WI38 (cell line): ENCODE measurements around the gene DIPK1B.

ENCODE experiments used
- H3K4me3 ChIP-seq: 2 replicates; pipeline ENCODE4 v1.5.1; 2011; ENCODE audit warnings: low read depth, mild to moderate bottlenecking, control low read depth, low read length
- TF ChIP-seq, protein P1 (sequence below): IDR thresholded peaks from 2 replicates; pipeline ENCODE4 v1.5.1; 2012; ENCODE audit warnings: low read depth, mild to moderate bottlenecking, control low read depth, low read length

DIPK1B gene

DNA sequence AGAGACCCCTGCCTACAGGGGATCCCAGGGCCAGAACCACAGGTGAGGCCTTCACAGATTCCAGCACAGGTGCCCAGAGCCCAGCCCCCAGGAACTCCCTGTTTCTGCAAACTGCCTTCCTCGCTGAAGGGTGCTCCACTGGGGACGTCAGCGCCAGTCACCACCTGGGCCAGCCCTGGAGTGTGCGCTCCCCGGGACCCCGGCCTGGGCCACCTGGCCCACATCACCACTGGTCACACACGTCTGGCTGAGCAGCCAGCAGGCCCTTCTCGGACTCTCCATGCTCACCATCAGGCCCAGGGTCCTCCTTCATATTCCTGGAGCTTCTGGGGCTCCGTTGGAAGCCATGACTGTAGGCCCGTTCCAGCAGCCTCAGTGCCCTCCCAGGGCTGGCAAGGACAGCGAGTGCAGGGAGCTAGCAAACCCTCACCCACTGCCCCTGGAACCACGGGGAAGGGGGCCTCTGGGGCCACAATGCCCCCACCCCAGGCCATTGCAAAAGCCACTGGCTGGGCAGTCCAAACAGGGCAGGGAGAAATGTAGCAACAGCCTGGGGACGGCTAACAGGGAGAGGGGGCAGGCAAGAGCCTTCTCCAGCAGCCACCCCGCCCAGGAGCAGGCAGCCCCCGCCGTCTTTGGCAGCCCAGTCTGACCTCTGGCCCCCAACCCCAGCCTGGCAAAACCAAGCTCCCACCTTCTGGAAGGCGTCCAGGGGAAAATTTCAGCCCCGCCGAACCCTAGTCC lies 26.4 kb upstream of the DIPK1B start:
- peak overlapping the region; percentile 77 for H3K4me3 ChIP-seq
- TF ChIP-seq, protein P1, sequence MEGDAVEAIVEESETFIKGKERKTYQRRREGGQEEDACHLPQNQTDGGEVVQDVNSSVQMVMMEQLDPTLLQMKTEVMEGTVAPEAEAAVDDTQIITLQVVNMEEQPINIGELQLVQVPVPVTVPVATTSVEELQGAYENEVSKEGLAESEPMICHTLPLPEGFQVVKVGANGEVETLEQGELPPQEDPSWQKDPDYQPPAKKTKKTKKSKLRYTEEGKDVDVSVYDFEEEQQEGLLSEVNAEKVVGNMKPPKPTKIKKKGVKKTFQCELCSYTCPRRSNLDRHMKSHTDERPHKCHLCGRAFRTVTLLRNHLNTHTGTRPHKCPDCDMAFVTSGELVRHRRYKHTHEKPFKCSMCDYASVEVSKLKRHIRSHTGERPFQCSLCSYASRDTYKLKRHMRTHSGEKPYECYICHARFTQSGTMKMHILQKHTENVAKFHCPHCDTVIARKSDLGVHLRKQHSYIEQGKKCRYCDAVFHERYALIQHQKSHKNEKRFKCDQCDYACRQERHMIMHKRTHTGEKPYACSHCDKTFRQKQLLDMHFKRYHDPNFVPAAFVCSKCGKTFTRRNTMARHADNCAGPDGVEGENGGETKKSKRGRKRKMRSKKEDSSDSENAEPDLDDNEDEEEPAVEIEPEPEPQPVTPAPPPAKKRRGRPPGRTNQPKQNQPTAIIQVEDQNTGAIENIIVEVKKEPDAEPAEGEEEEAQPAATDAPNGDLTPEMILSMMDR: no peak

DNA sequence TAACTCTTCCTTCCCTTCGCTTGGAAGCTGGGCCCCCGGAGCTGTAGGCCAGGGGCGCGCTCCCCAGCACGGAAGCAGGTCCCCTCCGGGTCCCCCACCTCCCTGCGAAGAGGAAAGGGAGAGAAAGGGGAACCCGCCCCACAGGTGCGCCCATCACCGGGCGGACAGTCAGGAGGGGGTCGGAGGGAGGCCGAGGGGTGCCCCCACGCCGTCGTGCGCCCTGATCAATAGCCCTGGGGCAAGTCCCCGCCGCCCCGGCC lies 25.9 kb upstream of the DIPK1B start:
- TF ChIP-seq, protein P1: no peak
- peak overlapping the region; percentile 77 for H3K4me3 ChIP-seq

DNA sequence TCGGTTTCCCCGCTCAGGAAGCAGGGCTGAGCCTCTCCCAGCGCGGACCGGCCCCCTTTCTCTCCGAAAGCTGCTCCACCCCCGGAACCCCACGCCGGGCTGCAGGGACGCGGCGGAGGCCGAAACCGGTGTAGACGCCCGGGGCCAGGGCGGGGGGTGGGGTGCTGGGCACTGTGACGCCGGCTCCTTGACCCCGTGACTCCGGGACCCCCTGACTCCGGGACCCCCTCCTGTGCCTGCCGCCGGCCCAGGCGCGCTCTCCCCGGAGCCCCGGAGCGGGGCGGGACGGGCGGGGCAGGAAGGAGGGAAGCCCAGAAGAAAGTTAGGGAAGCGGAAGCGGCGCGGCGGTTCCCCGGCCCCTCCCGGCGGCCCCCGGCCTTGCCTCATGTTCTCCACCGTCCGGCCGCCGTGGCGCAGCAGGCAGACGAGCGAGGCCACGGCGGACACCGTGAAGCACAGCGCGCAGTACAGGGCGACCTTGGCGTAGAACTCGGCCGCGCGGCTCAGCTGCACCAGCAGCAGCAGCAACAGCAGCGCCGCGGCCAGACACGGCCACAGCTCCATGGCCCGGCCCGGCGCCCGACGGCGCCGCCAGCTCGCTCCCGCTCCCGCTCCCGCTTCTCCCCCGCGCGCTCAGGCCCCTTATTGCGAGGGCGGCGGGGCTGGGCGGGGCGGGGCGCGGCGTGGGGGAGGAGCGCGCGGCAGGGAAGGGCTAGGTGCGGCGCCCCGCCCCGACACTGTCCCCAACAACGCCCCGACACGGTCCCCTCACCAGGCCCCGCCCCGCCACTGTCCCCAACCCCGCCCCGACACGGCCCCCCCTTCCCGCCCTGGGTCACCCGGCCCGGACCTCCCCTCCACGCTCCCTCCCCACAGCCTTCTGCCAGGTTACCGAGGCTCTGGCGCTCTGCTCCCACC lies 25.3 kb upstream of the DIPK1B start, which contains the start of gene AGPAT2:
Gene AGPAT2, minus strand, starts transcription at position 664 of the 918 bp plus-strand sequence. Its CDS starts 100 bp downstream, at position 564.
- H3K4me3 ChIP-seq: peak within 1 kb of the TSS; percentile 77

DNA sequence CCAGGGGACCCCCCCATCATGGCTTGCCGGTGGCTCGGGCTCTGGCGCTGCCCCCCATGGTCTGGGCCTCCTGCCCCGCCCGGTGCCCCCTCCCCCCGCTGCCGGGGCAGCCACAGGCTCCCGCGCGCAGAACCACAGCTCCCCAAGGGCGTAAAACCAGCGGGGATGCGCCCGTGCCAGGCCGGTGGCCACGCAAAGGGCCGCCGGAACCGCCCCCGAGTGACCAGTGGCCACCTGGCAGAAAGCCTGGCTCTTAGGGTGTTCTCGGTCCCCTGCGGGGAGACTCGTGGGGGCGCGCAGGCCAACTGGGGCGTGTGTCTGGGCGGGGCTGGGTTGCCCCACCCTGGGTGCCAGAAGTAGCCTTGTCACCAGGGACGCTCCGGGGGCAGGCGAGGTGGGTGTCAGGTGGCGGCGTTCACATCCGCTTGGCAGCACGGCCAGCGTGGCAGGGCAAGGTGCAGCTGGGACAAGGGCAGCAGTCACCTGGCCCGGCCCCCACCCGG lies 24.6 kb upstream of the DIPK1B start:
- TF ChIP-seq, protein P1: no peak
- no peak overlapping the region for H3K4me3 ChIP-seq

More for the DNA sequence above, 25.3 kb upstream of the DIPK1B start, which contains the start of gene AGPAT2:
- TF ChIP-seq, protein P1: no peak

DNA sequence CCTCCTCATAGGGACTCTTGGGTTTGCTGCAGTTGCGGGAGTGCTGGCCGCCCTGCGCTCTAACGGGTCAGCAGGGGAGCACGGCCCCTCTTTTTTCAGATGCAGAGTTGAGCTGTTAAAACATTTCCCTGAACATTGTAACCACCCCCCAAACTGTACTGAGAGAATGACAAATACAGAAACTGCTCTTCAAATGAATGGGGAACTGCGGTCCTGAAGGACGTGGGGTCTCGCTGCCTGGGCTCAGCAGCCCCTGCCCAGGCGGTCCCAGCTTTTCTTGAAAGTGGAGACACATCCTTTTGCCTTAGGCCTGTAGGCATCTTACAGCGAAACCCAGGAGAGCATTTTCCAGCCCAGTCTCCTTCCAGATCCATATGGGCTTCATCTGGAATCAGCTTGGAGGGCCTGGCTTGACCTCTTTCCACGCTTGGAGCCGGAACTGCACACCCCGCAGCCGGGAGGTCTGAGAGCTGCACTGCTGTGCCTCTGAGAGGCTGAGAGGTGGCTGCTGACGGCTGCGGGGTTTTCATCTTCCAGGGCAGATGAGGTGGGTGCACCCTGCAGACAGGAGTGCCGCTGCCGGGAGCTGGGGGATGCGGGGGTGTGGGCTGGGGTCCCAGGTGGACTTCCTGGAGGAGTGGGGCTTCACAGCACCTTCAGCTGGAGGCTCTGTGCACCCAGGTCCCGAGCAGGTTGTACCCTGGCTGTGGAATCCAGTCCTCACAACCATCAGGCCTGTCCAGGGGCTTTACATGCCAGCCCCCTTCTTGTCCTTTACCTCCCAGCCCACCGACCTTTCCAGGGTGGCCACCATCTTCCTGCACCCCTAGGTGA lies 23.9 kb upstream of the DIPK1B start:
- H3K4me3 ChIP-seq: no peak overlapping the region
- TF ChIP-seq, protein P1: no peak

DNA sequence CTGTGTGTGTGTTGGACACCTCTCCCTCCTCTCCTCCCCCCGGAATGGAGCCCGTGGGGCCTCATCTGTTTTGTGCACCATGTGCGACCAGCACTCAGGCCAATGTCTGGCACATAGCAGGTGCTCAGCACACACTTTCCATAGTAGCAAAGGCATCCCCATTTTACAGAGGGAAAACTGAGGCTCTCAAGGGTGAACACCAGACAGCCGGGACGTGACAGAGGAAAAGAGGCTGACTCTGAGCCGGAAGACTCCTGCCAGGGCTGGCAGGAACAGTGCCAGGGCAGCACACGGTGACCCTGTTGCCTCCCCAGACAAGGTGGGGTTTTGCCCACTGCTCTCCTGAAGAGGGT lies 23.3 kb upstream of the DIPK1B start:
- no peak overlapping the region for H3K4me3 ChIP-seq
- TF ChIP-seq, protein P1: no peak
